DMS53 treated with DMSO at 0.1 percent for 48 hours (cell line): Measurements from ENCODE around the gene NRG3.

Experiments used
- DNase-seq: peaks from one replicate; lab custom pipeline; 2025; ENCODE audit not compliant: unreplicated experiment; lab: John Stamatoyannopoulos, UW

The NRG3 gene

GRCh38 chr10:82075605-82076004 is 200.6 kb downstream of the NRG3 start:
- no peak for DNase-seq

DNA sequence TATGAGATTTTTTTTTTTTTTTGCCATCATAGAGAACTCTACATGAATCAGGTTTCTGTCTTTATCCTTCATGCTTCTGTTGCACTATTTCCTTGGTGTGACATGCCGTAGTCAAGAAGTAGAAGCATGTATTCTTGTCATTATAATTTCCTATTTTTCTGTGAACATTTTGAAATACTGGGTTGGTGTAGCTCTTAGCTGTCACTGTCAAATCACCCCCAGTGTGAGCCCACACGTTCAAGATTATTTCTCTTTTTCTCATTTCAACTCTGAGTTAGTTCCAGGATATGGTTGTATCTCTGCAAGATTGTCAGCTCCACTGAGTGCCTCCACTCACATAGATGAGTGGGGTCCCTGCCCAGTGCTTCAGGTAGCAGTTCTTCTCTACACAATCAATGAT is 209.5 kb downstream of the NRG3 start:
- DNase-seq = no peak

- no peak for DNase-seq
Observed at GRCh38 chr10:82084904-82085303, 209.9 kb downstream of the NRG3 start.

- no peak for DNase-seq
Observed at GRCh38 chr10:82089327-82089726, 214.3 kb downstream of the NRG3 start.

GRCh38 chr10:82091413-82091812 is 216.4 kb downstream of the NRG3 start:
- DNase-seq = no peak

GRCh38 chr10:82092111-82092510 is 217.1 kb downstream of the NRG3 start:
- no peak for DNase-seq

- DNase-seq = no peak
Observed at GRCh38 chr10:82124713-82125112, 249.7 kb downstream of the NRG3 start.

GRCh38 chr10:82128527-82128926 is 253.5 kb downstream of the NRG3 start:
- DNase-seq = no peak

- no peak for DNase-seq
Observed at GRCh38 chr10:82136103-82136502, 261.1 kb downstream of the NRG3 start.

- no peak for DNase-seq
Observed at GRCh38 chr10:82144153-82144552, 269.2 kb downstream of the NRG3 start.

- DNase-seq = no peak
Observed at GRCh38 chr10:82148764-82149163, 273.8 kb downstream of the NRG3 start.

DNA sequence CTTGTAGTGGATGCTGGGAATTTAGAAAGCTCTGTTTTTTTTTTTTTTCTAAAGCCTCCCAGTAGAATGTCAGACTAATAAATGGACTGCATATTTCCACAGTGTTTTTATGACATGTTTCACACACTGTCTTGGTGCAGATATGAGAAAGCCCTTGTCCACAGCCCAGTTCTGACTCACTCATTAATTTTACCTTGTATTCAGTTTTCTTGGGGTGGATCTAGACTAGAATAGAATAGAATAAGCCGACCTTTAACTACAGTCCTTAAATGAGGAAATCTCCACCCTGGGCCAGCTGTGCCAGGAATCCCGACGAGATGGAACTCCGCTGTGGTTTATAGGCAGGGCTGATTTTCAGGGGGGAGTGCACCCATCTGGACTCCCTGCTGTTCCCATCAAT is 274.7 kb downstream of the NRG3 start:
- no peak for DNase-seq

DNA sequence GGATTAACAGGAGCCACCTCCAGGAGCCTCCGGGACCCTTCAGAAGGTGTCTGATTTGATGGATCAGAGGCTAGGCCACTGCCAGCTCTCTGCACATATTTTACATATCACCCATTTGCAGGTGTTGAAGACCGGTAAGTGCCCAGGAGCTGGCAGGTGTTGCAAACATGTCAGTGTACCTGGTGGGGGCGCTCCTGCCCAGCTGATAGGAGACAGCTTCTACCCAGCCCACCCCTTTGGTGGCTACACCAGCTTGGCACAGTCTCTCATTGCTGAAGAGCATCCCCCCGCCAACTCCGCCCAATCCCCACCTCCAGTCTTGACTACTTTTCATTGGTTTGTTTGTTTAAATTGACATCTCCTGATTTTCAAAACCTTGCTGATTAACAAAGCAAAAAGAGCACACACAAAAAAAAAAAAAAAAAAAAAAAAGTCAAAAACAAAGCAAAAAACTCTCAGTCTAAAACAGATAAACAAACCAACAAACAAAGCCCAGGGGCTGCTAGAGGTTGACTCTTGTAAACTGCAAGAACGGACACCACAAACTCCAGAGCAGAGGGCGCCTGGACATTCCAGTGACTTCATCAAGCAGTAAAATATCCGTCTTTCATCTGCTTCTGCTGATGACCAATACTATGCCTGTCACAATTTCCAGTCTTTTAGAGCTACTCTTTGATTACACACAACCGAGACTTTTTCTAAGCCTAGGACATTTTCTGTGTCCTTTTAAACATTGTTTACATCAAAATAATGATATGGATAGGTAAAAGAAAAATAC is 275.3 kb downstream of the NRG3 start:
- peak; percentile 39 for DNase-seq

DNA sequence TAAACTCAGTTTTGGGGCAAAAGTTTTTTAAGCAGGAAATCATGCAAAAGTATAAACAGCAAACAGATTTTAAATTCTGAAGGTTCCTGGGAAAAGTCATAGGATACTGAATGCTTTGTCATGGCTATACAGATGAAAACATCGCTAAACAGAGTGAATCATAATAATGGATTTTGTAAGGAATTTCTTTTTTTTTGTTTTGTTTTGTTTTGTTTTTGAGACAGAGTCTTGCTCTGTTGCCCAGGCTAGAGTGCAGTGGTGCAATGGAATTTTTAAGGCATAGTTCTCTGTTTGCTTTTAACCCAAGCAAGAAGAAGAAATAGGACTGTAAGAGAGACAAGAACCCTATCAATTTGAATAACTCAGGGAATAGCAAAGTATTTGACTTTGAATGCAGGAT is 285.3 kb downstream of the NRG3 start:
- DNase-seq = no peak

DNA sequence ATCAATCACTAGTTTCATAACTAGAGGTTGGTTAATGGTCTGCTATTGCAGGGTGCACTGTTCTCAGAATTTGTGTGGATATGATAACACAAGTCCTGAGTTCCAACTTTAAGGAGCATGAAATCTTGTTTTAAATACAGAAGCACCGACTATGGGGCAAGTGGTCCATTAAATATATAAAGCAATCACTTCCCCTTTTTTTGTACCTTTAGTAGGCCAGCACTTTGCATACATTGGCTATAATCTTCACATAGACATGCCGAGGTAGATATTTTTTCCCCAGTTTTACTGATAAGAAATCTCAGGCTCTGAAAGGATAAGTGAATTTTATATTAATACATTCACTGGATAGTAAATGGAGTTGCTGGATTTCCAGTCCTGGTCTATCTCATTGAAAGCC is 286.3 kb downstream of the NRG3 start:
- no peak for DNase-seq

GRCh38 chr10:82162549-82163195 is 287.7 kb downstream of the NRG3 start:
- no peak for DNase-seq

GRCh38 chr10:82171899-82172298 is 296.9 kb downstream of the NRG3 start:
- DNase-seq = no peak

- DNase-seq = no peak
Observed at GRCh38 chr10:82176587-82176986, 301.6 kb downstream of the NRG3 start.

- DNase-seq = no peak
Observed at GRCh38 chr10:82190432-82191260, 315.7 kb downstream of the NRG3 start.

- no peak for DNase-seq
Observed at GRCh38 chr10:82191653-82192052, 316.7 kb downstream of the NRG3 start.

DNA sequence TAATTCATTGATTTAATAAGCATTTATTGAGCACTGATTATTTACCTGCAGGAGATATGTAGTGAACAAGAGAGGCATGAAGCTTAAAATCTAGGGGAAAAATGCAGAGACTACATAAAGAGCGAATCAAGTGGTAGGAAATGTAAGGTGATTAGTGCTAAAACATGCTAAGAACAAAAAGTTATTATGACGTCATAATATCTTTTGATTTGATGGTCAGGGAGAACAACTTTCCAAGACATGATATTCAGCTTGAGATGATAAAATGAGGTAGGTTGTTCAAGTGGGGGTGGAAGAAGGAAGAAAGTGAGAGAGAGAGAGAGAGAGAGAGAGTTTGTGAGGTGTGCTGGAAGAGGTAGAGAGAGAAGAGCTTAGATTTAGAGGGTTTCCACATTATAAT is 317.7 kb downstream of the NRG3 start:
- DNase-seq = no peak

DNA sequence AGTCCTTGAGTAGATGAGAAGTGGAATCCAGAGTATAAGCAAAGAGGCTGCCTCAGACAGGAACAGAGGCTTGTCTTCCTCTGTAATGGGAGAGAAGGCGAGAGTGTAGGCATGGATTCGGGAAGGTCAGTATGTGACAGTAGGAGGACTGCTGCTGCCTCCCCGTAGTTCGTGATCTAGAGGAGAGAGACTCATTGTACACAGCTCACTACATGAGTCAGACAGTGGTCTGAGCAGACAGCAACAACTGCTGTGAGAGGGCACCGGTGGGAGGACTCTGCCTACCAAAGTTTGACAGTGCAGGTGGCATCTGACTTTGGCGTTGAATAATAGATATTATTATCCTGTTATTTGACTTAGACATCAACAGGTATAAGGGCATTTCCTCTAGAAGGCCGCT is 319.4 kb downstream of the NRG3 start:
- no peak for DNase-seq
